AG04449 (cell line): ENCODE measurements around the gene MARVELD1.

ENCODE experiments used
- CTCF ChIA-PET: fragments of 350-600 bp; formaldehyde crosslinking; extraction: SDS; loops from one replicate; lab custom pipeline; 2021; ENCODE audit warnings: antibody characterized with exemption; lab: Yijun Ruan, JAX
- POLR2A ChIA-PET: fragments of 400-600, 350-600 bp; formaldehyde crosslinking; extraction: SDS; loops from one replicate; lab custom pipeline; 2020; ENCODE audit warnings: antibody characterized with exemption, inconsistent platforms; lab: Yijun Ruan, JAX
- DNase-seq: peaks from one replicate; pipeline ENCODE4 v3.0.0-alpha.2; 2010; ENCODE audit warnings: low read depth, low spot score
- H3K4me3 ChIP-seq: 2 replicates; pipeline ENCODE4 v1.5.1; 2011; ENCODE audit warnings: low read depth, mild to moderate bottlenecking, control low read depth, low read length
- TF ChIP-seq, protein P1 (sequence below): IDR thresholded peaks from one replicate; pipeline ENCODE4 v1.5.1; 2011; ENCODE audit warnings: mild to moderate bottlenecking, moderate library complexity, low read length, control low read depth, inconsistent platforms; ENCODE audit not compliant: insufficient read depth; ENCODE audit errors: missing control alignments

MARVELD1 gene

GRCh38 chr10:97736902-97737769 is 23.6 kb downstream of the MARVELD1 start, which contains the start of gene ZFYVE27:
ZFYVE27 (plus strand) TSS chr10:97737128; CDS start chr10:97738478, 1,350 bp downstream.
- CTCF ChIA-PET = interaction anchor here (1.1 to 14.2 kb wide), 9 partner anchors 8 to 198 kb away, joined by 3 to 664 read pairs (median 9); partner anchors contain the start of genes ANKRD2, AVPI1 and MARVELD1
- TF ChIP-seq, protein P1, sequence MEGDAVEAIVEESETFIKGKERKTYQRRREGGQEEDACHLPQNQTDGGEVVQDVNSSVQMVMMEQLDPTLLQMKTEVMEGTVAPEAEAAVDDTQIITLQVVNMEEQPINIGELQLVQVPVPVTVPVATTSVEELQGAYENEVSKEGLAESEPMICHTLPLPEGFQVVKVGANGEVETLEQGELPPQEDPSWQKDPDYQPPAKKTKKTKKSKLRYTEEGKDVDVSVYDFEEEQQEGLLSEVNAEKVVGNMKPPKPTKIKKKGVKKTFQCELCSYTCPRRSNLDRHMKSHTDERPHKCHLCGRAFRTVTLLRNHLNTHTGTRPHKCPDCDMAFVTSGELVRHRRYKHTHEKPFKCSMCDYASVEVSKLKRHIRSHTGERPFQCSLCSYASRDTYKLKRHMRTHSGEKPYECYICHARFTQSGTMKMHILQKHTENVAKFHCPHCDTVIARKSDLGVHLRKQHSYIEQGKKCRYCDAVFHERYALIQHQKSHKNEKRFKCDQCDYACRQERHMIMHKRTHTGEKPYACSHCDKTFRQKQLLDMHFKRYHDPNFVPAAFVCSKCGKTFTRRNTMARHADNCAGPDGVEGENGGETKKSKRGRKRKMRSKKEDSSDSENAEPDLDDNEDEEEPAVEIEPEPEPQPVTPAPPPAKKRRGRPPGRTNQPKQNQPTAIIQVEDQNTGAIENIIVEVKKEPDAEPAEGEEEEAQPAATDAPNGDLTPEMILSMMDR = no peak
- peak within 1 kb of the TSS; percentile 97 for H3K4me3 ChIP-seq
- POLR2A ChIA-PET = interaction anchor here (0.7 to 2.3 kb wide), 6 partner anchors 10 to 50 kb away, joined by 3 to 11 read pairs (median 4); partner anchors contain the start of genes AVPI1 and MARVELD1
- DNase-seq = no peak

DNA sequence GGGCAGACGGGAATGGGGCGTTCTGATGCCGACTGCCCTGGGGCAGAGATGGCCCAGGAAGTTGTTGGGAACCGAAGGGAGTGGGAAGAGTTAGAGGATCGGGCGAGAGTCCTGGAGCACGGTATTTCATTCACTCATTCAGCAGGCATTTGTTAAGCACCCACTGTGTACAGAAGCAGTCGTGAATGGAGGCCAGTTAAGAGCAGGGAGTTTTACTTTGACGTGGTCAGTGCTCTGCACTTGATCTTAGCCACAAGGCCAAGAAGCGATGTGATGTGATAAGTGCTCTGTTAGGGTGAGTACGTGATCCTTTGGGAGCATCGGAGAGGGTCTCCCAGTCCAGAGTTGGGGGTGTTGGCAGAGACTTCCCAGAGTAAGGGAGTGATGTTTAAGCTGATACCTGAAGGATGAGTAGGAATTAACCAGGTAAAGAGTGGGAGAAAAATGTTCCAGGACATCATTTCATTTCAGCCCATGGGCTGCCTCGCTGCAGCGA is 24.3 kb downstream of the MARVELD1 start:
- ChIA-PET CTCF (interaction anchor here (1.3 kb wide), 1 partner anchor 9 kb away, joined by 3 read pairs; no protein-coding TSS in a partner anchor), POLR2A (no interaction called here)
- TF ChIP-seq, protein P1 = no peak
- H3K4me3 ChIP-seq = peak overlapping the region; percentile 97
- DNase-seq = no peak

GRCh38 chr10:97738616-97739015 is 25.1 kb downstream of the MARVELD1 start:
- H3K4me3 ChIP-seq = peak overlapping the region; percentile 25
- TF ChIP-seq, protein P1 = no peak
- ChIA-PET CTCF (interaction anchor here (0.6 to 1.3 kb wide), 4 partner anchors 8 to 29 kb away, joined by 3 to 4 read pairs (median 3); no protein-coding TSS in a partner anchor), POLR2A (no interaction called here)
- DNase-seq = no peak

DNA sequence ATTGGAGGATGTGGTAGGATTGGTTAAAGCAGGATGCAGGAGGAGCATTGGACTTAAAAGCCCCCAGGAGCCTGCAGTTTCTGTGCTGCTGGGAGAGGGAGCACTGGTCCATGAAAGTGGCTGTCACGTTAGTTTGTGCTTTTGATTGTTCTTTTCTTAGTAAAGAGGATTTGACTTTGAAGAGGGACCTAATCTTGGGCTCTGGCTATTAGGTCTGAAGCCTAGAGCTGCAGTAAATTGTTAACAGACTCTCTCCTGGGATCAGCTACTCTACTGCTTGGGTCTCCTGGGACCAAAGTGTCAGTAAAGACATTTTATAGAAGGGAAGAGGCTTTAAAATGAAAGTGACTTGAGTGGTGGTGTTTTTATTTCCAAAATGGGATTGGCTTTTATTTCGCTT is 27.1 kb downstream of the MARVELD1 start:
- TF ChIP-seq, protein P1 = no peak
- ChIA-PET CTCF (interaction anchor here (0.8 to 3.0 kb wide), 4 partner anchors 9 to 129 kb away, joined by 3 to 9 read pairs (median 3); no protein-coding TSS in a partner anchor), POLR2A (no interaction called here)
- no peak for DNase-seq
- H3K4me3 ChIP-seq = no peak overlapping the region

DNA sequence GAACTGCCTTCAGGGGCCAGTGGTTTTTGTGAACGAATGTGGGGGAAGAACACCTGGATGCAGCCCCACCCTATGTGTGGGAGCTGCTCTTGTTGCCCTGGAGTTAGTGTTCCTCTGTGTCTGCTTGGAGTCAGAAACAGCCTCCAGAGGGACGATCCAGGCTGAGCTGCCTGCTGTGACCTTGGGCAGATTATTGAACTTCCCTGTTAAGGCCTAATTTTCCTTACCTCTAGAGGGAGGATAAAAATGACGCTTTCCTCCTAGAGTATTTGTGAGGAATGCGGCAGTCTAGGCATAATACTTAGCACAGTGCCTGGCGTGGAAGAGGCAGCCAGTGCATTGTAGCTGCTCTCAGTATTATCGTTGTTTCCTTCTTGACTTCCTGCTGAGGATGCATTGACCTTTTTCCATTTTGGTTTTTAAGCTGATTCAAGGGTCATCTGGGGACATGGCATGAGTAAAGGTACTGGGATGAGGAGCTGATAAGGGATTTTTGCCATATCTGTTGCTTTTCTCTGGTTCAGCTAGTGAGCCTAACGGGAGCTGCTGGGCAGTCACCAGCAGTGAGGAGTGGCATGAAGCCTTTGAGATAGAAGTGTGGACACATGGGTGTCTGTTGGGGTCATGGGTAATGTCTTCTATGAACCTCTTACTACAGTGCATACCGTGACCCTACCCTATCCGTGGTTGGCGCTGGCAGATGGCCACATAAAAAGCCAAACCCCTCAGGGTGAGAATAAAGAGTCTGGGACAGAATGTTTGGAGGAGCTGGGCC is 29.8 kb downstream of the MARVELD1 start:
- no peak for DNase-seq
- ChIA-PET CTCF (interaction anchor here (0.9 to 4.3 kb wide), 8 partner anchors 11 to 298 kb away, joined by 3 to 23 read pairs (median 5); no protein-coding TSS in a partner anchor), POLR2A (no interaction called here)
- no peak overlapping the region for H3K4me3 ChIP-seq
- TF ChIP-seq, protein P1 = no peak
